Stimulated activated CD8-positive, alpha-beta memory T cell treated with anti-CD3 and anti-CD28 coated beads, Interleukin-2, amount 100 ng/mL, for 1 hour (primary cell): ENCODE data around the gene TESK2.
A peak's percentile ranks its signal among the peaks of the same experiment; 100 is the strongest.

Experiments used
- DNase-seq, 2 donors: peaks; one replicate each; pipeline ENCODE4 v3.0.0-alpha.2; 2020; ENCODE audit warnings: low read depth in 2 of 2

The TESK2 gene

DNA sequence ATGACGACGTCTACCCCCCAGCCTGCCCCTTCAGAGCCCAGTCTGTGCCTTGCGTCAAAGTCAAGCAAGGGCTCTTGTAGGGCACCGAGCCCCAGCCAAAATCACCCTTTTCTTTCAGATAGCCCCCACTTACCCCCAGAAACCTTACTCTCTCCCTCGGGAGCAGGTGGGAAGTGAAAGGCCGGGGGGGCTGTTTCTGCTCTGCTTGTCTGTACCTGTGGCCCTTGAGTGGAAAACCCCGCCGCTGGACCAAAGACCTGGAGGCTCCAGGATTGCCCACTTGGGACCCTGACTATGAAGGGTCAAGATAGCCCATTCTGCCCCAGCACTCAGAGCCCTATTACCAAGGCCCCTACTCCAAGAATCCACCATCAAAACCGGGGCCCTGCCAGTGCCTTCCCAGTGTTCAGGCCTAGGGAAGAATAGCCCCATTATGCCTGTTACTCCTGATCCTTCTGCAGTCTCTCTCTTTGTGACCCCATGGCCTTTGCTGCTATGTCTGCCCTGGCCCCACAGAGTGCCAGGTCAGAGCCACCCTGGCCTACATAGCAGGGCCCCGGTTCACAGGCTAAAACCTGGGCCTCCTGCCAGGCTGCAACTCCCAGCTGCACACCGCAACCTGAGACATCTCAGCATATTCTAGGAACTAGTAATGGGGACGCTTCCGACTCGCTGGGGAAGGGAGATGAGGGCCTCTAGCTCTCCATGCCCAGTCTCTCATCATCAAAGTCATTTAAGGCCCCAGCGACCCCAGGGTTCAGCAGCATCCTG, 186.5 kb downstream of the TESK2 start:
- no peak for DNase-seq

DNA sequence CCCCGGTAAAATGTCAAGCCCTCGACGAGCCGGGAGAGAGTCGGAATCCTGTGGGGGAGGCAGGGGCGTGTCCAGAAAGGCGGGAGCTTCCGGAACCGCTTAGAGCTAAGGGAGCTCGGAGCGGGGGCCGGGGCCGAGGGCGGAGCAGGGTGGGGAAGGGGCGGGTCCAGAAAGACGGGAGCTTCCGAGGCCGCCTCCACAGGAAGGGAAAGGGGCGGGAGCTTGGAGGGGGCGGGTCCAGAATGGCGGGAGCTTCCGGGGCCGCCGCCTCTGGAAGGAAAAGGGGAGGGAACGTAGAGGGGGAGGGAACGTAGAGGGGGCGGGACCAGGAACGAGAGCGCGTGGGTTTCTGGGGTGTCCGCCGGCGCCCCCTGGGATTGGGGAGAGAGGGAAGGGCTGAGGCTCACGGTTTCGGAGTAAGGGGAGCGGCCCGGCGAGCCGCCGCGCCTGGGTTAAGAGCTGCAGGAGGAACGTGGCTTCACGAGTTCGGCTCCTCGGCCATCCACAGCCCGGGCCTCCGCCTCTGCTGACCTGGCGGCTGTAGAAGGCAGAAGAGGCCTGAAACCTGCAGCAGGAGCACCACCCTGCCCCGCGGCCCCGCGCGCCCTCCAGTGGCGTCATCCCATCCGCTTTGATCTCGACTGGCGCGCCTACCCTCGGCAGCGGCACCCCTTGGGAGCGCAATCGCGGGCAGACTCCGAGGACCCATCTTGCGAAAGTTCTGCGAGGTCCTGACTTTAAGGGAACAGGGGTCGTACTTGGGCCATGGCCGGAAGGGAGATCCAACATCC, 187.2 kb downstream of the TESK2 start:
- peak; percentile 96 to 97 for DNase-seq

- no peak for DNase-seq
These were observed 188.3 kb downstream of the TESK2 start for GRCh38 chr1:45302505-45303150.

DNA sequence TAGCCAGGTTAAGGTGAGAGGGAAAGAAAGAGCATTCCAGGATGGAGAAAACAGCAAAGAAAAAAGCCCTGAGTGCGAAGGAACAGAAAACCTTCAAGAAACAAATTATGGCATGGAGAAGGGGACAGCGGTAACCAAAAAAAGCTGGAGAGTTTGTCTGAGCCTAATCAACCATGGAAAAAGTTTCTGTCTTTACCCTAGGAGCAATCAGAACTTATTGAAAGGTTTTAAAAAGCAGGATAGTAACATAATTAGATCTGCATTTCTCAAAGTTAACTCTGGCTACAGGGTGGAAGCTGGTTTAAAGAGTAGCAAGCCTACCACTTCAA, 190.3 kb downstream of the TESK2 start:
- no peak for DNase-seq

GRCh38 chr1:45299981-45300668, 190.8 kb downstream of the TESK2 start:
- peak in 1 of 2 donors; percentile 7 for DNase-seq

- DNase-seq = no peak
These were observed 191.7 kb downstream of the TESK2 start for GRCh38 chr1:45299296-45299695.

DNA sequence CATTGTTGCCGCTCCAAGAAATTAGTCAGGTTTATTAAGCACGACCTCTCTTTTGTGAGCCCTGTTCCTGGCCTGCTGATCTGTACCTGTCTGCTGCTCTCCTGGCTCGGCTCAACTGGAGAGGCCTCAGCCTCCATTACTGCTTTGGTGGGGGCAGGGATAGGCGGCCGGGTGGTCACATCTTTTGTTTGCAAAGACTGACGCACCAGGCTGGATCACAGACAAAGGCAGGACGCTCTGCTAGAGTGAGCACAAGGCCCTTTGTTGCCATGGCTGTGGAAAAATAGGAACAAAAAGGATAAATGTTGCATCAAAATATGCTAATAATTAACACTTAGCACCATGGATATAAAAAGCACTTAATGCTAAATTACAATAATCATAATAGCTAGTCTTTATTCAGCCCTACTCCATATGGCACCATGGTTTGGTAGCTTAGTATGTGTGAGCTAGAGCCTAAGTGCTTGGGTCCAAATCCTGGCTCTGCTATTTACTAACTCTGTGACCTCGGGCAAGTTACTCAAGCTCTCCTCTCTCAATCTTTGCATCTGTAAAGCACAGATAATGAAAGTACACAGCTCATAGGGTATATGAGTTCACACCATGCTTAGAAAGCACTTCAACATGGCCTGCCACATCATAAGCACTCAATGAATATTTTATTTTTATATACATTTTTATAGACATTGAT, 193.2 kb downstream of the TESK2 start:
- no peak for DNase-seq
